Chondrocyte (in vitro differentiated cells): Measurements from ENCODE around the gene N4BP2. TPM values are rescaled to one million over a fixed set of nuclear protein-coding genes. Genes with fewer than 3 reads are reported as not detected.

ENCODE experiments used
- DNase-seq: peaks from one replicate; pipeline ENCODE4 v3.0.0; 2021; ENCODE audit warnings: mixed read lengths, low spot score
- H3K27ac Mint-ChIP-seq: one replicate; pipeline ENCODE4 v1.8.0; 2021; ENCODE audit warnings: mild to moderate bottlenecking, moderate library complexity, mixed read lengths; ENCODE audit not compliant: unreplicated experiment
- H3K27me3 Mint-ChIP-seq: 2 replicates; pipeline ENCODE4 v1.8.0; 2021; ENCODE audit warnings: low read depth, mixed read lengths
- H3K36me3 Mint-ChIP-seq: 2 replicates; pipeline ENCODE4 v1.8.0; 2021; ENCODE audit warnings: low read depth, mixed read lengths
- H3K4me1 Mint-ChIP-seq: 2 replicates; pipeline ENCODE4 v1.8.0; 2021; ENCODE audit warnings: low read depth, mild to moderate bottlenecking, mixed read lengths
- H3K4me3 Mint-ChIP-seq: one replicate; pipeline ENCODE4 v1.8.0; 2021; ENCODE audit warnings: mild to moderate bottlenecking, moderate library complexity, mixed read lengths; ENCODE audit not compliant: unreplicated experiment
- H3K9me3 Mint-ChIP-seq: 2 replicates; pipeline ENCODE4 v1.8.0; 2021; ENCODE audit warnings: low read depth, mixed read lengths
- total RNA-seq: library from RNA; stranded (reverse); gene quantifications from 3 replicates; pipeline ENCODE4 v1.2.1, GENCODE V29; 2021
- TF ChIP-seq, protein P1 (sequence below): fragments of 200-600 bp; sonication (generic); IDR thresholded peaks from 2 replicates; pipeline ENCODE4 v1.5.0; 2021; ENCODE audit warnings: antibody characterized with exemption, mild to moderate bottlenecking, moderate library complexity

Gene N4BP2
- total RNA-seq, 1 donor from 2014 or later, result 7.0 TPM

DNA sequence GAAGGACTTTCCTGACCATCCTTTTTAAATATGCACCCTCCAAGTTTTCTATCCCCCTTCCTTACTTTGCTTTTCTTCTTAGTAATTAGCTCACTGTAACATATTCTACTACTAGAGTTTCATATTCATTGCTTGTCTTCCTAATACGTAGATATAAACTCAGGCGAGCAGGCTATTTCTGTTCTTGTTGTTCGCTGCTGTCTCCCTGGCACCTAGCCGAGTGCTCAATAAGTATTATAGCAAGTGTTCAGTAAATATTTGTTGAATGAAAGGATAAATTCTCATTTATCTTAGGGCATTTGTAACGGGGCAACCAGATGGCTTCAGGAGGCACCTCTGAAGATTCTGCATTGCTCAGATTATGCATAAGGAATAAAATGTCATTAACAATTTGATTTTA lies 133.4 kb downstream of the N4BP2 start:
- H3K9me3 Mint-ChIP-seq, result no peaks in the 10 kb centered on the region
- H3K27me3 Mint-ChIP-seq, result peaks cover 3% of the 10 kb centered on the region
- no peaks in the 10 kb centered on the region for H3K36me3 Mint-ChIP-seq
- H3K27ac Mint-ChIP-seq, result no peak overlapping the region
- TF ChIP-seq, protein P1, sequence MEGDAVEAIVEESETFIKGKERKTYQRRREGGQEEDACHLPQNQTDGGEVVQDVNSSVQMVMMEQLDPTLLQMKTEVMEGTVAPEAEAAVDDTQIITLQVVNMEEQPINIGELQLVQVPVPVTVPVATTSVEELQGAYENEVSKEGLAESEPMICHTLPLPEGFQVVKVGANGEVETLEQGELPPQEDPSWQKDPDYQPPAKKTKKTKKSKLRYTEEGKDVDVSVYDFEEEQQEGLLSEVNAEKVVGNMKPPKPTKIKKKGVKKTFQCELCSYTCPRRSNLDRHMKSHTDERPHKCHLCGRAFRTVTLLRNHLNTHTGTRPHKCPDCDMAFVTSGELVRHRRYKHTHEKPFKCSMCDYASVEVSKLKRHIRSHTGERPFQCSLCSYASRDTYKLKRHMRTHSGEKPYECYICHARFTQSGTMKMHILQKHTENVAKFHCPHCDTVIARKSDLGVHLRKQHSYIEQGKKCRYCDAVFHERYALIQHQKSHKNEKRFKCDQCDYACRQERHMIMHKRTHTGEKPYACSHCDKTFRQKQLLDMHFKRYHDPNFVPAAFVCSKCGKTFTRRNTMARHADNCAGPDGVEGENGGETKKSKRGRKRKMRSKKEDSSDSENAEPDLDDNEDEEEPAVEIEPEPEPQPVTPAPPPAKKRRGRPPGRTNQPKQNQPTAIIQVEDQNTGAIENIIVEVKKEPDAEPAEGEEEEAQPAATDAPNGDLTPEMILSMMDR, result no peak
- peaks cover 19% of the 10 kb centered on the region for H3K4me1 Mint-ChIP-seq
- H3K4me3 Mint-ChIP-seq, result no peak overlapping the region
- no peak for DNase-seq

DNA sequence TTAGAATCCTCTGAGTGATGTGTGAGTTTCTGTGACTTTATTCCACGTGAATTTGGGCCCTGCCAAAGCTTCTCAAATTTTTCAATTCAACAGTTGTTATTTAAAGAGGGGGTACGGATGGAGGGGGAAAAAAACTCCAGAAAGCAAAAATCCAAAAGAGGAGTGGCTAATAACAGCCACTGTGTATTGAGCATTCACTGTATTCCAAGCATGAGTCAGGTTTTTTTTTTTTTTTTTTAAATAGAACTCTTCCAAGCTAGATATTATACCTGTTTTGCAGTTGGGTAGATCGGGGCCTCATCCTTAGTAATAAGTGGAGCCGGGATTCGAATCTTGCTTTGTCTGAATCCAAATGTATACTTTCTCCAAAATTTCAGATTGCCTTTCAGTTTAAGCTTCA lies 133.8 kb downstream of the N4BP2 start:
- Mint-ChIP-seq H3K4me3 (no peak overlapping the region), H3K4me1 (peaks cover 19% of the 10 kb centered on the region), H3K27ac (no peak overlapping the region), H3K9me3 (no peaks in the 10 kb centered on the region), H3K27me3 (peaks cover 3% of the 10 kb centered on the region), H3K36me3 (no peaks in the 10 kb centered on the region)
- DNase-seq, result no peak
- TF ChIP-seq, protein P1, result no peak

DNA sequence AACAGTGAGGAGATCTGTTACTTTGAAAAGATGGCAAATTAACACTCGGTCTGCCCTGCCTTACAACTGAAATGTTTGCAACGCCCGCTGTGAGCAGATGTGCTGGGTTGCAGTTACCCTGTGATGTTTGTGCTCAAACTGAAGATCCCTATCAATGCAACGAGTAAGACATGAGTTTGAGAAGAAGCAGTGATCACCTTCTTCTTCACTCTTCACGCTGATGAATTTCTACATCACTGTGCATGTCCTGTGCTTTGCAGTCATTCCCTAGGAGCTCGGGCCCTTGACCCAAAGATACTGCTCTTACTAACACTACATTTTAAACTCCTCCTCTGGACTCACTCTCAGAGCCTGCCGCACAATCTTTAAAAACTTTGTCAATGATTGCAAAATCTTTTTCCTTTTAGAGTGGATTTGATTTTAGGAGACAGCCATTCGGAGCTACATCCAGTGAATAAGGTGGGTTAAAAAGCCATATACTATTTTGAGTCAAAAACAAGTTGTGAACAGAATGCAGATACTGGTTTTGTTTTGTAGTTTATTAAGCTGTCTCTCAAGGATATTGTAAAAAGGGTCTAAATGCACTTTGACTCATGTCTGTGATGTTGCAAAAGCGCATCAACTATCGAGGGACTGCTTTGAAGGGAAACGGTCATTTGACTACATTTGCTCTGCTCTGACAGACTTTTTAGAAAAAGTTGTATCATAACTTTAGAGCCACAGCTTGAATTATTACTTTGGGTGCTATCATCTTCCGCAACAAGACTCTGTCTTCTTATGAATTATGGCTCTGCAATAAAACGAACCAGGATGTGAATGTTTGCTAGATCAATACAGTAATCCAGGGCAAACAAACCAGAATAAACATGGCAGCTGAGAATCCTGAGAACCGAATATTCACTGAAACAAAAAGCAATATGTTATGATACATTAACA lies 134.5 kb downstream of the N4BP2 start:
- peaks cover 13% of the 10 kb centered on the region for H3K4me1 Mint-ChIP-seq
- H3K36me3 Mint-ChIP-seq, result no peaks in the 10 kb centered on the region
- no peak for DNase-seq
- TF ChIP-seq, protein P1, result no peak
- no peaks in the 10 kb centered on the region for H3K9me3 Mint-ChIP-seq
- H3K4me3 Mint-ChIP-seq, result no peak overlapping the region
- H3K27ac Mint-ChIP-seq, result no peak overlapping the region
- peaks cover 3% of the 10 kb centered on the region for H3K27me3 Mint-ChIP-seq

DNA sequence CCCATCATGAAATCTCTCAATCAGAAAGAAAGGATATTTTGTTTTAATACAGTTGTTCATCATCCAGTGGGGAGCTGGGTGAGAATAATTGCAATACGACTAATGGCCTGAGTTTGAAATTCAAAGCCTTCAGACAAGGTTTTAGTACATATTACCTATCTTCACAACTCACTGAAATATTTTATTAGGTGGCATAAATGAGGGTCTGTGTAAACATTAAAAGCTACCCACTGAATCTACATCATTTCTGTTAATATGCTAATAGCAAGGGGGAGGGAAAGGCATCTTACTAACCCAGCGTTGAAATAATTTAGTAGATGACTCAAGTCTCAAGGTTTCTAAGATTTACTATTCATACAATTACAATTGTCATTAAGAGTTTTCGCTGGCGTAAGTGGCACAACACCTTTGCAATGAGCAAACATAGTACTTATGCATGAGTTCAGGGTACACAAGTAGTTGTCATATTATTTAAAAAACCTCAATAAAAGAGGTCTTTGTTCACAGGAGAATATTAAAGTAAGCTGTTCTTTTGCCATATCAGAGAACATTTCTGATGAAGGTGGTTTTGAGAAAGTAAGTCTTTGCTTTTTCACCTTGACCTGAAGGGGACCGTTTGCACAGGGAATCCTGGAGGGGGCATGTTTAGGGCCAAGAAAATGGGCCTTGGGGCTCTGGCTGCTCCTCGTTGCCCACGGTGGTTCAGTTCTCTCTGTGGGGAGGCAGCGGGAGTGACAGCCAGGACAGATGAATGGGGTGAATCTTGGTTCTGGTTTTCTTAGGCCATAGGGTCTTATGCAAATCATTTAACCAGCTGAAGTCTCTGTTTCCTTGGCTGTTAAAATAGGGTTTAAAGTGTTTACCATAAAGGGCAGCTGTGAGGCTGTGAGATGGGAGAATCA lies 135.7 kb downstream of the N4BP2 start:
- H3K9me3 Mint-ChIP-seq, result no peaks in the 10 kb centered on the region
- TF ChIP-seq, protein P1, result no peak
- H3K4me1 Mint-ChIP-seq, result peaks cover 7% of the 10 kb centered on the region
- no peaks in the 10 kb centered on the region for H3K36me3 Mint-ChIP-seq
- H3K27ac Mint-ChIP-seq, result no peak overlapping the region
- no peak for DNase-seq
- H3K4me3 Mint-ChIP-seq, result no peak overlapping the region
- H3K27me3 Mint-ChIP-seq, result peaks cover 3% of the 10 kb centered on the region

DNA sequence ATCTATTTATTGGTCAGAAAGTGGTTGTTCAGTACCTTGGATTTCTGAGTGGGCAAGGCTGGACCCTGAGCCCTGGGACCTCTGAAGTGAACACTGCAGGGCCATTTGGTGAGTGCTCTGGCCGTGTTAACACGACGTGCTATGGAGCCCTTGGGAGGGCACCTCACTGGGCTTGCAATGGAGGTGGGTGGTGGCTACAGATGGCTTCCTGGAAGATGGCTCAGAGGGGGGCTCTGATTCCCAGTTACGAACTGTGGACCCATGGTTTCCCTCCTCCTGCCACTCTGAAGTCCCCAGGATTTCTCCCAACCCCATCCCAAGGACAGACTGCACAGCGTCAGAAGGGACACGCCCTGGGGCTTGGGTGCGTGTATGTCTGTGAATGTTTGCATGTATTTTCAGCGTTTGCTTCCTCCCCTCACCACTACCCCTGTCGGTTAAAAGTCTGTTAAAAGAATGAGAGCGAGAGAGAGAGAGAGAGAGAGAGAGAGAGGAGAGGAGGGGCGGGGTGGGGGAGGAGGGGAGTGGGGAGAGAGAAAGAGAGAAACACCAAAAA lies 136.4 kb downstream of the N4BP2 start:
- Mint-ChIP-seq H3K9me3 (no peaks in the 10 kb centered on the region), H3K4me3 (no peak overlapping the region), H3K27me3 (peaks cover 3% of the 10 kb centered on the region), H3K36me3 (no peaks in the 10 kb centered on the region), H3K4me1 (peaks cover 7% of the 10 kb centered on the region), H3K27ac (no peak overlapping the region)
- no peak for DNase-seq
- TF ChIP-seq, protein P1, result no peak
